Measurements from ENCODE around the gene CEP112.
A peak's percentile ranks its signal among the peaks of the same experiment; 100 is the strongest.

DNA sequence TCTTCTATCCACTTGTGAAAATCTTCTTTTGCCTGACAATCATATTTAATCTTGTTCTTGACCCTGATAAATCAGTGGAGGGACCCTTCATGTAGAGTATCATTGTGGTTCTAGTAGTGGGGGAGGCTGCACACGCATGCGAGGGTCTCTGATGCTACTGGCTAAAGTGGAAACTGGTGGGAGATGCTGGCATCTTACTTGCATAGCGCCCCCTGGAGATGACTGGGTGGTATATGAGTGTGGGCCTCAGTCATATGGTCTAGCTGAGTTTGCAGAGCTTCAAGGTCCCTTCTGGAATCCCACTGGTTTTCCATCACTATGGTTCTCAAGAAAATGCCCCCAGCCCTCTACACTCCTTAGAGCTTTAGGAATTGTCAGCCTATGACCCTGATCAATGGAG, 394.1 kb downstream of the CEP112 start:
- TF ChIP-seq, protein P1, sequence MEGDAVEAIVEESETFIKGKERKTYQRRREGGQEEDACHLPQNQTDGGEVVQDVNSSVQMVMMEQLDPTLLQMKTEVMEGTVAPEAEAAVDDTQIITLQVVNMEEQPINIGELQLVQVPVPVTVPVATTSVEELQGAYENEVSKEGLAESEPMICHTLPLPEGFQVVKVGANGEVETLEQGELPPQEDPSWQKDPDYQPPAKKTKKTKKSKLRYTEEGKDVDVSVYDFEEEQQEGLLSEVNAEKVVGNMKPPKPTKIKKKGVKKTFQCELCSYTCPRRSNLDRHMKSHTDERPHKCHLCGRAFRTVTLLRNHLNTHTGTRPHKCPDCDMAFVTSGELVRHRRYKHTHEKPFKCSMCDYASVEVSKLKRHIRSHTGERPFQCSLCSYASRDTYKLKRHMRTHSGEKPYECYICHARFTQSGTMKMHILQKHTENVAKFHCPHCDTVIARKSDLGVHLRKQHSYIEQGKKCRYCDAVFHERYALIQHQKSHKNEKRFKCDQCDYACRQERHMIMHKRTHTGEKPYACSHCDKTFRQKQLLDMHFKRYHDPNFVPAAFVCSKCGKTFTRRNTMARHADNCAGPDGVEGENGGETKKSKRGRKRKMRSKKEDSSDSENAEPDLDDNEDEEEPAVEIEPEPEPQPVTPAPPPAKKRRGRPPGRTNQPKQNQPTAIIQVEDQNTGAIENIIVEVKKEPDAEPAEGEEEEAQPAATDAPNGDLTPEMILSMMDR (IDR thresholded peaks at IDR 0.05), result peak in 1 of 3 experiments; percentile 23
- no peak for TF ChIP-seq POLR2A (IDR thresholded peaks at IDR 0.05)

Measured in testis (tissue), 2 donors.